ENCODE results near the gene BHLHE40.
"Not testable (repeated sequence)": the region's sequence is repeated elsewhere in the genome, so short reads cannot be mapped to it uniquely, and the experiment has no call there.

BHLHE40 gene

DNA sequence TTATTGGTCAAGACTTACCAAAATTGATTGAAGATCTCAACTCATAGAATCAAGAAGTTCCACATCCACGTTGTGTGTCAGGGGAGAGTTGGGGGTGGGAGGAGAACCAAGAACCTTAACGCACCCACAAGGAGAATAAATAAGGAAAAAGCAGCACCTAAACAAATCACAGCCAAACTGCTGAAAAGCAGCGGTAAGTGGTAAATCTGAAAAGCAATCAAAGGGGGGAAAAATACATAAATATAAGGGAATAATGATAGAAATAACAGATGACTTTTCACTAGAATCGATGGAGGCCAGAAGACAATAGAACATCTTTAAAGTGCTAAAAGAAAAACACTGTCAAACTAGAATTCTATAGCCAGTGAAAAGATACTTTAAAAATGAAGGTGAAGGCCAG lies 20.1 kb upstream of the BHLHE40 start:
- no peak for DNase-seq
- intact Hi-C loops (cut with DNase I; ENCODE audit: low total_unique reads) = no loop called here
- no peaks in the 10 kb centered on the region for H3K36me3 ChIP-seq

DNA sequence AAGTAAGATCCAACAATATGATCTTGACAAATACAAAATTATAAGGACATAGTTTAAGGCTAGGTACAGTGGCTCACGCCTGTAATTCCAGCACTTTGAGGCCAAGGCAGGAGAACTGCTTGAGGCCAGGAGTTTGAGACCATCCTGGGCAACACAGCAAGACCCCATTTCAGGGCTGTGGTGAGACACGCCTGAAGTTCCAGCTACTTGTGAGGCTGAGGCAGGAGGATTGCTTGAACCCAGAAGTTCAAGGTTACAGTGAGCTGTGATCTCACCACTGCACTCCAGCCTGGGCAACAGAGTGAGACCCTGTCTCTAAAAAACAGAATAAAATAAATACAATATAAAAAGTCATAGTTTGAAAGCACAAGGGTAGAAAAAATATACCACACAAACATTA lies 17.4 kb upstream of the BHLHE40 start:
- H3K27me3 ChIP-seq; H3K36me3 ChIP-seq; H3K4me1 ChIP-seq; H3K4me3 ChIP-seq; intact Hi-C loops (cut with DNase I; ENCODE audit: low total_unique reads); DNase-seq; H3K27ac ChIP-seq; H3K9me3 ChIP-seq: not testable (repeated sequence)

More for the DNA sequence above, 20.1 kb upstream of the BHLHE40 start:
- no peak overlapping the region for H3K4me3 ChIP-seq
- H3K4me1 ChIP-seq = no peaks in the 10 kb centered on the region
- no peaks in the 10 kb centered on the region for H3K9me3 ChIP-seq
- TF ChIP-seq, protein P1, sequence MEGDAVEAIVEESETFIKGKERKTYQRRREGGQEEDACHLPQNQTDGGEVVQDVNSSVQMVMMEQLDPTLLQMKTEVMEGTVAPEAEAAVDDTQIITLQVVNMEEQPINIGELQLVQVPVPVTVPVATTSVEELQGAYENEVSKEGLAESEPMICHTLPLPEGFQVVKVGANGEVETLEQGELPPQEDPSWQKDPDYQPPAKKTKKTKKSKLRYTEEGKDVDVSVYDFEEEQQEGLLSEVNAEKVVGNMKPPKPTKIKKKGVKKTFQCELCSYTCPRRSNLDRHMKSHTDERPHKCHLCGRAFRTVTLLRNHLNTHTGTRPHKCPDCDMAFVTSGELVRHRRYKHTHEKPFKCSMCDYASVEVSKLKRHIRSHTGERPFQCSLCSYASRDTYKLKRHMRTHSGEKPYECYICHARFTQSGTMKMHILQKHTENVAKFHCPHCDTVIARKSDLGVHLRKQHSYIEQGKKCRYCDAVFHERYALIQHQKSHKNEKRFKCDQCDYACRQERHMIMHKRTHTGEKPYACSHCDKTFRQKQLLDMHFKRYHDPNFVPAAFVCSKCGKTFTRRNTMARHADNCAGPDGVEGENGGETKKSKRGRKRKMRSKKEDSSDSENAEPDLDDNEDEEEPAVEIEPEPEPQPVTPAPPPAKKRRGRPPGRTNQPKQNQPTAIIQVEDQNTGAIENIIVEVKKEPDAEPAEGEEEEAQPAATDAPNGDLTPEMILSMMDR (IDR thresholded peaks at IDR 0.05) = no peak
- no peaks in the 10 kb centered on the region for H3K27me3 ChIP-seq
- H3K27ac ChIP-seq = no peak overlapping the region

DNA sequence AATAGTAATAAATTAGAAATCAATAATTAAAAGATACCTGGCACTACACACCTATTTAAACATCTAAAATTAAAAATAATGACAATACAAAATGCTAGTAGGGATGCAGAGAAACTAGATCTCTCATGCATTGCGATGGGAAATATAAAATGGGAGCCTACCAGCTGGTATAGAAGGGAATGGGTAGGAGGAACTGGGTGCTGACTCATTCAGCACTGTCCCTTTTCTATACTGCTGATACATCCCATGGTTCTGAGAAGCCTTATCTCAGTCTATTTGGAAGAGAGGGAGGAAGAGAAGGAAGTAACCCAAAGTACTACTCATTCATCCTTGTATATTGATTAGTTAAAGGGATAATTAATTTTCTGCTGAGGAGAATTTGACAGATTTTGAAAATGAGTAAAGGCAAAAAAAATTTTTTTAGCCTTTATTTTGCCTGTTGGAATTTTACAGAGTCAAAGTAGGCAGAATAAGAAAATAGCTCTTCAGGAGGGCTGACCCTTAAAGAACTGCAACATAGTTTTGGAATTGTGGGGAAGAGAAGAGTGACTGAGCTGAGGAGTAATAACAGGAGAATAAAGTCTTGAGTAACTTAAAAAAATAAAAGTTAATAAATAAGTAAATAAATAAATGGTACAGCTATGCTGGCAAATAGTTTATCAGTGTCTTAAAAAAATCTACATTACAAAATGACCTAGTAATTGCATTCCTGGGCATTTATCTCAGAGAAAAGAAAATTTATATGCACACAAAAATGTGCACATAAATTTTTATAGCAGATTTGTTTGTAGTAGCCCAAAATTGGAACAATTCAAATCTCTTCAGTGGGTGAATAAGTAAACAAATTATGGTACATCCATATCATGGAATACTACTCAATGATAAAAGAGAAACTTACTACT lies 15.3 kb upstream of the BHLHE40 start:
- TF ChIP-seq, protein P1 (IDR thresholded peaks at IDR 0.05) = no peak
- no peak for DNase-seq
- Histone ChIP-seq H3K36me3 (no peaks in the 10 kb centered on the region), H3K27me3 (no peaks in the 10 kb centered on the region), H3K9me3 (no peaks in the 10 kb centered on the region), H3K4me1 (no peaks in the 10 kb centered on the region), H3K27ac (no peak overlapping the region), H3K4me3 (no peak overlapping the region)
- intact Hi-C loops (cut with DNase I; ENCODE audit: low total_unique reads) = no loop called here

DNA sequence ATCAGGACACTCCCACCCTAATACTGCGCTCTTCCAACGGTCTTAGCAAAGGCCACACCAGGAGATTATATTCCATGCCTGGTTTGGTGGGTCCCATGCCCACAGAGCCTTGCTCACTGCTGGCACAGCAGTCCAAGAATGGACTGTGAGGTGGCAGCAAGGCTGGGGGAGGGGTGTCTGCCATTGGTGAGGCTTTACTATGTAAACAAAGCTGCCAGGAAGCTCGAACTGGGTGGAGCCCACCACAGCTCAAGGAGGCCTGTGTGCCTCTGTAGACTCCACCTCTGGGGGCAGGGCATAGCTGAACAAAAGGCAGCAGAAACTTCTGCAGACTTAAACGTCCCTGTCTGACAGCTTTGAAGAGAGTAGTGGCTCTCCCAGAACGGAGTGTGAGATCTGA lies 13.2 kb upstream of the BHLHE40 start:
- H3K36me3 ChIP-seq; H3K4me1 ChIP-seq; H3K9me3 ChIP-seq; DNase-seq; H3K4me3 ChIP-seq; intact Hi-C loops (cut with DNase I; ENCODE audit: low total_unique reads); H3K27ac ChIP-seq; H3K27me3 ChIP-seq: not testable (repeated sequence)

DNA sequence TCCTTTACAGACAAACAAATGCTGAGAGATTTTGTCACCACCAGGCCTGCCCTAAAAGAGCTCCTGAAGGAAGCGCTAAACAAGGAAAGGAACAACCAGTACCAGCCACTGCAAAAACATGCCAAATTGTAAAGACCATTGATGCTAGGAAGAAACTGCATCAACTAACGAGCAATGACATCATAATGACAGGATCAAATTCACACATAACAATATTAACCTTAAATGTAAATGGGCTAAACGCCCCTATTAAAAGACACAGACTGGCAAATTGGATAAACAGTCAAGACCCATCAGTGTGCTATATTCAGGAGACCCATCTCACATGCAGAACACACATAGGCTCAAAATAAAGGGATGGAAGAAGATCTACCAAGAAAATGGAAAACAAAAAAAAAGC lies 11.6 kb upstream of the BHLHE40 start:
- H3K4me1 ChIP-seq; intact Hi-C loops (cut with DNase I; ENCODE audit: low total_unique reads); H3K27me3 ChIP-seq; DNase-seq; H3K4me3 ChIP-seq; H3K27ac ChIP-seq; H3K36me3 ChIP-seq; H3K9me3 ChIP-seq: not testable (repeated sequence)

DNA sequence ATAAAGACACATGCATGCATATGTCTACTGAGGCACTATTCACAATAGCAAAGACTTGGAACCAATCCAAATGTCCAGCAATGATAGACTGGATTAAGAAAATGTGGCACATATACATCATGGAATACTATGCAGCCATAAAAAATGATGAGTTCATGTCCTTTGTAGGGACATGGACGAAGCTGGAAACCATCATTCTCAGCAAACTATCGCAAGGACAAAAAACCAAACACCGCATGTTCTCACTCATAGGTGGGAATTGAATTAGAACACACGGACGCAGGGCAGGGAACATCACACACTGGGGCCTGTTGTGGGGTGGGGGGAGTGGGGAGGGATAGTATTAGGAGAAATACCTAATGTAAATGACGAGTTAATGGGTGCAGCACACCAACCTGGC lies 7.8 kb upstream of the BHLHE40 start:
- H3K27me3 ChIP-seq, H3K27ac ChIP-seq, H3K36me3 ChIP-seq, H3K4me3 ChIP-seq, H3K9me3 ChIP-seq, H3K4me1 ChIP-seq, DNase-seq: not testable (repeated sequence)
- intact Hi-C loops (cut with DNase I; ENCODE audit: low total_unique reads) = loop anchor here (10.0 kb wide), 1 partner anchor 77 kb away; no protein-coding TSS in a partner anchor

DNA sequence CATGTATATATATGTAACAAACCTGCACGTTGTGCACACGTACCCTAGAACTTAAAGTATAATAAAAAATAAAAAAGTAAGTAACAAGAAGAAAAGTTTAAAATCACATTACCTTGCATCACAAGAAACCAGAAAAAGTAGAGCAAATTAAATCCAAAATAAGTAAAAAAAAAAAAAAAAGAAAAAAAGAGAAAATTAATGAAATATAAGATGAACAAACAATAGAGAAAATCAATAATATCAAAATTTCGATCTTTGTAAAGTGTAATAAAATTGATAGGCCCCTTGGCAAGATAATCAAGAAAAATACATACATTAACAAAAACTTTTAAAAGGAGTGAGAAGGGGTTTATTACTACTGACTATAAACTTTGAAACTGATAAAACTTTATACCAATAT lies 7.4 kb upstream of the BHLHE40 start:
- peaks cover 0 to 7% (median 2%) of the 10 kb centered on the region in 4 donors for H3K4me1 ChIP-seq
- no peak for DNase-seq
- no peak overlapping the region for H3K27ac ChIP-seq
- no peaks in the 10 kb centered on the region for H3K27me3 ChIP-seq
- no peaks in the 10 kb centered on the region for H3K9me3 ChIP-seq
- TF ChIP-seq, protein P1 (IDR thresholded peaks at IDR 0.05) = no peak
- intact Hi-C loops (cut with DNase I; ENCODE audit: low total_unique reads) = loop anchor here (10.0 kb wide), 1 partner anchor 77 kb away; no protein-coding TSS in a partner anchor
- H3K4me3 ChIP-seq = no peak overlapping the region
- H3K36me3 ChIP-seq = no peaks in the 10 kb centered on the region

Measured in tibial artery (tissue), 4 donors.